Cardiac muscle cell (in vitro differentiated cells and primary cell): ENCODE measurements around the gene ADCY6. TPM values are rescaled to one million over a fixed set of nuclear protein-coding genes. Genes with fewer than 3 reads are reported as not detected.

Experiments
- DNase-seq, 2 donors: peaks; one replicate each; pipeline versions ENCODE4 v3.0.0 to v3.0.0-alpha.2; 2010 to 2017; ENCODE audit warnings: low read depth in 1 of 2, low spot score in 1 of 2
- H3K27ac ChIP-seq: fragments of 200-600 bp; sonication (generic); 2 replicates; pipeline ENCODE4 v1.5.1; 2016
- H3K27me3 ChIP-seq: fragments of 200-600 bp; sonication (generic); 2 replicates; pipeline ENCODE4 v1.6.0; 2016; ENCODE audit warnings: control low read depth
- H3K36me3 ChIP-seq: fragments of 200-600 bp; sonication (generic); 2 replicates; pipeline ENCODE4 v1.5.1; 2016; ENCODE audit warnings: control low read depth
- H3K4me1 ChIP-seq: fragments of 200-600 bp; sonication (generic); 2 replicates; pipeline ENCODE4 v1.8.1; 2017; ENCODE audit warnings: low read depth, mild to moderate bottlenecking, mixed run types
- H3K4me3 ChIP-seq: fragments of 200-600 bp; sonication (generic); 2 replicates; pipeline ENCODE4 v1.5.1; 2016; ENCODE audit warnings: mild to moderate bottlenecking
- H3K9me3 ChIP-seq: fragments of 200-600 bp; sonication (generic); 2 replicates; pipeline ENCODE4 v1.5.1; 2017; ENCODE audit warnings: low read depth, mild to moderate bottlenecking, control low read depth
- polyA plus RNA-seq: library from polyadenylated mRNA; unstranded; fragments of >200 nt; fragmentation: Nextera tagmentation; extraction: Ambion mirVana; gene quantifications from 2 replicates; pipeline ENCODE4 v1.2.1, GENCODE V29; 2016
- total RNA-seq: library from RNA; depleted of rRNA; stranded (reverse); fragments of >200 nt; gene quantifications from 2 replicates; pipeline ENCODE4 v1.2.3, GENCODE V29; 2016
- TF ChIP-seq, protein P1 (sequence below): IDR thresholded peaks from 2 replicates; pipeline ENCODE4 v1.5.1; 2012; ENCODE audit warnings: low read depth, mild to moderate bottlenecking, low read length

Gene ADCY6
- total and polyA plus RNA-seq, 2 experiments from 2014 or later: 38.1 to 60.1 TPM

DNA sequence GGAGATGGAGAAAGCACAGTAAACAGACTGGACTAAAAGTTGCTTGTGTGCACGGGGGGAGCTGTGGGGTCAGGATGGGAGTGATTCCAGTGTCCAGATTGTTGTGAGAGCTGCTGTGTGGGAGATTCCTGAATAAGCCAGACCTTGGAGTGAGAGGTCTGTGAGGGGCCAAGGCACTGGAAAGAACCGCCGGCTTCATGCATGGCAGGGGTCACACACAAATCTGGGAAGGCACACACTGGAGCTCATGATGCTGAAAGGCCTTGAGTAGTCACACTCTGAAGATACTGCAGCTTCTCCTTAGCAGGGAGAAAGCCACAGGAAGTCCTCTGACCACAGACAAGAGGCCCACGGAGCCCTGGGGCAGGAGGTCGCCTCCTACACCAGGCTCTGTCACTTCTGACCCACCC, 23.1 kb downstream of the ADCY6 start:
- DNase-seq: peak in 1 of 2 donors; percentile 81
- no peak overlapping the region for H3K4me3 ChIP-seq
- H3K4me1 ChIP-seq: no peaks in the 10 kb centered on the region
- H3K27ac ChIP-seq: peak overlapping the region; percentile 9
- no peaks in the 10 kb centered on the region for H3K27me3 ChIP-seq
- peaks cover 30% of the 10 kb centered on the region for H3K36me3 ChIP-seq
- H3K9me3 ChIP-seq: no peaks in the 10 kb centered on the region
- TF ChIP-seq, protein P1, sequence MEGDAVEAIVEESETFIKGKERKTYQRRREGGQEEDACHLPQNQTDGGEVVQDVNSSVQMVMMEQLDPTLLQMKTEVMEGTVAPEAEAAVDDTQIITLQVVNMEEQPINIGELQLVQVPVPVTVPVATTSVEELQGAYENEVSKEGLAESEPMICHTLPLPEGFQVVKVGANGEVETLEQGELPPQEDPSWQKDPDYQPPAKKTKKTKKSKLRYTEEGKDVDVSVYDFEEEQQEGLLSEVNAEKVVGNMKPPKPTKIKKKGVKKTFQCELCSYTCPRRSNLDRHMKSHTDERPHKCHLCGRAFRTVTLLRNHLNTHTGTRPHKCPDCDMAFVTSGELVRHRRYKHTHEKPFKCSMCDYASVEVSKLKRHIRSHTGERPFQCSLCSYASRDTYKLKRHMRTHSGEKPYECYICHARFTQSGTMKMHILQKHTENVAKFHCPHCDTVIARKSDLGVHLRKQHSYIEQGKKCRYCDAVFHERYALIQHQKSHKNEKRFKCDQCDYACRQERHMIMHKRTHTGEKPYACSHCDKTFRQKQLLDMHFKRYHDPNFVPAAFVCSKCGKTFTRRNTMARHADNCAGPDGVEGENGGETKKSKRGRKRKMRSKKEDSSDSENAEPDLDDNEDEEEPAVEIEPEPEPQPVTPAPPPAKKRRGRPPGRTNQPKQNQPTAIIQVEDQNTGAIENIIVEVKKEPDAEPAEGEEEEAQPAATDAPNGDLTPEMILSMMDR: no peak

DNA sequence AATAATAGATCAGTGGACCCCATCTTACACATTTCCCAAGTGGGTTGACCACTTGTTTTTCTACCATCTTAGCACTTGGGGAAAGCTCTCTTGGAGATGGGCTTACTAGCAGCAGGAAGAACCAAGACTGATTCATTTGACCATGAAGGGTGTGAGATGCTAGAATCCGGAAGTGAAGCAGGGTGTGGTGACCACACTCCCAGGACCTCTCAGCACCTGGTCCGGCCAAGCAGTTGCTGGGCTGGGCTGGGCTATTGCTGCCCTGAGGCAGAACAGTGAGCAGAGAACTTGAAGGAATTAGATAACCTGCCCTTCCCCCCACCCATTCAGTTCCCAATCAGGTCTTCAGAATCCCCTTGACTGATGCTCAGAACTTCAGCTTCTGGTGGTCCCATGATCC, 24.4 kb downstream of the ADCY6 start:
- TF ChIP-seq, protein P1: no peak
- Histone ChIP-seq H3K27me3 (no peaks in the 10 kb centered on the region), H3K9me3 (no peaks in the 10 kb centered on the region), H3K4me3 (no peak overlapping the region), H3K27ac (no peak overlapping the region), H3K36me3 (peaks cover 22% of the 10 kb centered on the region), H3K4me1 (no peaks in the 10 kb centered on the region)
- no peak for DNase-seq

DNA sequence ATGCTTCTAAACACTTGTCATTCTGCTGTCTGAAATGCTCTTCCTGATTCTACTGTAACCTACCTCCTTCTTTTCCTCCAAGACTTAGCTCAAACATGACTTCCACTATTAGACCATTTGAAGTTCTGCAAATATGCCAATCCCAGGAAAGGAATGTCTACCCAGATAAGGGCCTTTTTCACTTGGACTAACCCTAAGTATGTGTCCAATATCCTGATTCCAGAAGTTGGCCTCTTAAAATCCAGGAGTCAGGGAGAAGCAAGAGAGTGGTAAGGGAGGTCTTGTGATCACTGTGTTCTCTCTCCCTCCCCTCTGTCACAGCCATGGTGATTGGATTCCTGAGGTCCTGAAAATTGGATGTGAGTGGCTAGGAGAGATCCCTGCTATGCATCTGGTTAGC, 30.2 kb downstream of the ADCY6 start:
- Histone ChIP-seq H3K4me3 (no peak overlapping the region), H3K27ac (peak overlapping the region; percentile 43), H3K9me3 (no peaks in the 10 kb centered on the region), H3K36me3 (no peaks in the 10 kb centered on the region), H3K27me3 (no peaks in the 10 kb centered on the region), H3K4me1 (no peaks in the 10 kb centered on the region)
- TF ChIP-seq, protein P1: no peak
- peak in 1 of 2 donors; percentile 8 for DNase-seq

DNA sequence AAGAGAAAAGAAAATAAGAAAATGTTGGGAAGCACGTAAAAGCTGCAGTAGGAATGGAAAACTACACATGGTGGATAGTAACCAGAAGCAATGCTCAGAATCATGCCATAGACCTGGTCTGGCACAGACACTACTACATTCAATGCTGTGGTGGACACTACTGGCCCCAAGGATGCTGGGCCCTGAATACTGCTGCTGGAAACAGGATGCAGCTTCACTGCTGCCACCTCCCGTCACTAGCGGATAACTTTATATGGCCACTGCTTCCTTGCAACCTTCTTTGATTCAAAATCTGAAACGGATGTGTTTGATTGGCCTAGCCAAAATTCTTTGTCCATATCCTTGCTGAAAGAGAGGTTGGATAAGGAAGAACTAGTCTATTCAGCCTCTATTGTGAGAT, 30.7 kb downstream of the ADCY6 start:
- Histone ChIP-seq H3K4me1 (peaks cover 2% of the 10 kb centered on the region), H3K9me3 (no peaks in the 10 kb centered on the region), H3K27me3 (no peaks in the 10 kb centered on the region), H3K27ac (peak overlapping the region; percentile 43), H3K36me3 (no peaks in the 10 kb centered on the region), H3K4me3 (no peak overlapping the region)
- TF ChIP-seq, protein P1: no peak
- no peak for DNase-seq

DNA sequence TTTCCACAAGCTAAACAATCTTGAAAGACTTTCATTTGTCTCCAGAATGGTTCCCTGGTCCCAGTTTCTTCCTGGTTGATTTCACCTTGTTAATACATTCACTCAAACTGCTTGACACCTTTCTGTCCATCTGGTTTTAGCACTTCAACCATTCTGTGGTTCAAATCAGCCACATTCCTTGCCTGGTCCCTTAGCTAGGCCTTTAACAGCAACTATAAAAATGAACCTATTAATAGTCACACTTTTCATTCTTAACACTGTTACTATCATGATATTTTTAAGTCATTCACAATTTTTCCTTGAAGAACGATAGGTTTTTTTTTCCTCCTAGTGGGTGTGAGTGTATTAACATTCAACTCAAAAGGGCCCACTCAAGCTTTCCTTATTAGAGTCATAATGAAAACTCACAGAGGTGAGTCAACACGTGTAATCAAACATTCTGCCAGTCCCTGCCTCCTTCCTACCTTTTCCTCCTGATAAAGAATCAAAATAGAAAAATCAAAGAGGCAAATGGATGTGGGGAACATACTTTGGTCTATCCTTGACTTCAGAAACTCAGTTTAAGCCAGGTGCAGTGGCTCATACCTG, 38.0 kb downstream of the ADCY6 start:
- Histone ChIP-seq H3K4me1 (peaks cover 6% of the 10 kb centered on the region), H3K27me3 (no peaks in the 10 kb centered on the region), H3K27ac (no peak overlapping the region), H3K9me3 (no peaks in the 10 kb centered on the region), H3K4me3 (no peak overlapping the region), H3K36me3 (no peaks in the 10 kb centered on the region)
- TF ChIP-seq, protein P1: no peak
- DNase-seq: no peak
